ENCODE data around the gene EIF2S1. TPM values are rescaled to one million over a fixed set of nuclear protein-coding genes. Genes with fewer than 3 reads are reported as not detected.
"Not testable (repeated sequence)": the region's sequence is repeated elsewhere in the genome, so short reads cannot be mapped to it uniquely, and the experiment has no call there.

Gene EIF2S1
- total and polyA plus RNA-seq, 2 of the 13 experiments (the other 11 are each of a cell fraction or from before 2014, with no cell fraction given), result 49.1 to 246 TPM

- TF ChIP-seq SIX4 (CRISPR knock-in tag; IDR thresholded peaks at IDR 0.05) (no peak), ZFP37 (CRISPR knock-in tag; IDR thresholded peaks at IDR 0.05; ENCODE audit: borderline replicate concordance) (no peak), NFKB2 (CRISPR knock-in tag; IDR thresholded peaks at IDR 0.05; ENCODE audit: borderline replicate concordance) (no peak), GATAD2A (CRISPR knock-in tag; IDR thresholded peaks at IDR 0.05) (no peak), KMT2A (CRISPR knock-in tag; IDR thresholded peaks at IDR 0.05) (no peak)
Observed at GRCh38 chr14:67405771-67406170, 45.6 kb downstream of the EIF2S1 start (continued).

GRCh38 chr14:67408122-67408801 lies 48.1 kb downstream of the EIF2S1 start:
- intact Hi-C loops (cut with micrococcal nuclease; ENCODE audit: unreplicated experiment); H4K20me1 ChIP-seq (ENCODE audit: insufficient read depth, low read length); DNase-seq (ENCODE audit: low spot score); ATAC-seq; H3K4me2 ChIP-seq (ENCODE audit: low read depth, low read length); H3K27me3 ChIP-seq (ENCODE audit: control insufficient read depth in 1 of 2, insufficient read depth in 2 of 2, low read length in 2 of 2); H3K79me2 ChIP-seq (ENCODE audit: insufficient read depth, low read length); H2AFZ ChIP-seq (ENCODE audit: low read length); H3K9me3 ChIP-seq (ENCODE audit: low read length); in situ Hi-C loops (cut with HindIII; ENCODE audit: extremely low pct_ligation_motif_present, low pct_unique_long_range_greater_than_20kb); H3K27ac ChIP-seq (ENCODE audit: extremely low read length, insufficient read depth, low read length); H3K36me3 ChIP-seq (replicated peaks in 1 of 2; ENCODE audit: control insufficient read depth in 1 of 2, insufficient read depth in 2 of 2, low read length in 2 of 2); CTCF ChIA-PET (ENCODE audit: low intra/inter-chr PET ratio, low total read pairs); H3K4me3 ChIP-seq (replicated peaks in 1 of 3; ENCODE audit: insufficient read depth in 1 of 3, low read depth in 2 of 3, low read length in 3 of 3); FAIRE-seq; POLR2A ChIA-PET; H3K9ac ChIP-seq (ENCODE audit: insufficient read depth, low read depth, low read length); BruUV-seq (replicated peaks); TF ChIP-seq USF2 (CRISPR knock-in tag; IDR thresholded peaks at IDR 0.05; ENCODE audit: borderline replicate concordance): not testable (repeated sequence)
- peaks cover 20% of the 10 kb centered on the region for H3K4me1 ChIP-seq (ENCODE audit: insufficient read depth, low read length)
- peak; percentile 74 for TF ChIP-seq USF2 (IDR thresholded peaks at IDR 0.05; ENCODE audit: low read depth, low read length)
- TF ChIP-seq RAD51 (IDR thresholded peaks at IDR 0.05; ENCODE audit: borderline replicate concordance), result peak; percentile 87
- WGBS (ENCODE audit: low lambda C conversion rate), result 49% methylated on average over 7 of the region's 7 CpGs
